Measurements from ENCODE around the gene RSPH6A. TPM values are rescaled to one million over a fixed set of nuclear protein-coding genes. Genes with fewer than 3 reads are reported as not detected.

RSPH6A gene
- total and polyA plus RNA-seq, 2 of the 13 experiments (the other 11 are each of a cell fraction or from before 2014, with no cell fraction given): 0.07 TPM; not detected in 1

DNA sequence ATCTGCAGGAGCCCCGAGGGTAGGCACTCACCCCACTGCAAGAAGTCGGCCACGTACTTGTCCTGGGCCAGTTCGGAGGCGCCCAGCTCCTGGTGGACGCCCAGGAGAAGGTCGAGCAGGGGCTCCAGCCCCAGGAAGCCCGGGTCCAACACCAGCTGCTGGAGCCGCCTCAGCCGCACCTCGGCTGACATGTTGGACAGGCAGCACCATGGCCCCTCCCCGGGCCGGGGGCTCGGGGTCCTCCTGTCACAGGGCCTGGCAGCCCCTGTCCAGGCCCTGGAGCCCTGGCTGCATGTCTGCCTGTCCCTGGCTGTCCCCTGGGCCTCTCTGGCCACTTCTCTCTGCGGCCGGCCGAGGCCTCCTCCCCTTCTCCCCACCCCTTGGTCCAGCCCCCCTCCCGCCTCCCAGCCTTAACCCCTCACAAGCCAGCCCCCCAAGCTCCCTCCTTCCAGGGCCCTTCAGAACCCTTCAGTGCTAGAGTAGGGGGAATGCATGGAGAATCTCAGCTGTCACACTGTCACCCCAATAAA is 32.9 kb downstream of the RSPH6A start, which contains the start of gene DMPK (continued):
- TF ChIP-seq, protein P1, sequence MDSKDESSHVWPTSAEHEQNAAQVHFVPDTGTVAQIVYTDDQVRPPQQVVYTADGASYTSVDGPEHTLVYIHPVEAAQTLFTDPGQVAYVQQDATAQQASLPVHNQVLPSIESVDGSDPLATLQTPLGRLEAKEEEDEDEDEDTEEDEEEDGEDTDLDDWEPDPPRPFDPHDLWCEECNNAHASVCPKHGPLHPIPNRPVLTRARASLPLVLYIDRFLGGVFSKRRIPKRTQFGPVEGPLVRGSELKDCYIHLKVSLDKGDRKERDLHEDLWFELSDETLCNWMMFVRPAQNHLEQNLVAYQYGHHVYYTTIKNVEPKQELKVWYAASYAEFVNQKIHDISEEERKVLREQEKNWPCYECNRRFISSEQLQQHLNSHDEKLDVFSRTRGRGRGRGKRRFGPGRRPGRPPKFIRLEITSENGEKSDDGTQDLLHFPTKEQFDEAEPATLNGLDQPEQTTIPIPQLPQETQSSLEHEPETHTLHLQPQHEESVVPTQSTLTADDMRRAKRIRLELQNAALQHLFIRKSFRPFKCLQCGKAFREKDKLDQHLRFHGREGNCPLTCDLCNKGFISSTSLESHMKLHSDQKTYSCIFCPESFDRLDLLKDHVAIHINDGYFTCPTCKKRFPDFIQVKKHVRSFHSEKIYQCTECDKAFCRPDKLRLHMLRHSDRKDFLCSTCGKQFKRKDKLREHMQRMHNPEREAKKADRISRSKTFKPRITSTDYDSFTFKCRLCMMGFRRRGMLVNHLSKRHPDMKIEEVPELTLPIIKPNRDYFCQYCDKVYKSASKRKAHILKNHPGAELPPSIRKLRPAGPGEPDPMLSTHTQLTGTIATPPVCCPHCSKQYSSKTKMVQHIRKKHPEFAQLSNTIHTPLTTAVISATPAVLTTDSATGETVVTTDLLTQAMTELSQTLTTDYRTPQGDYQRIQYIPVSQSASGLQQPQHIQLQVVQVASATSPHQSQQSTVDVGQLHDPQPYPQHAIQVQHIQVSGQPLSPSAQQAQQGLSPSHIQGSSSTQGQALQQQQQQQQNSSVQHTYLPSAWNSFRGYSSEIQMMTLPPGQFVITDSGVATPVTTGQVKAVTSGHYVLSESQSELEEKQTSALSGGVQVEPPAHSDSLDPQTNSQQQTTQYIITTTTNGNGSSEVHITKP (CRISPR knock-in tag; IDR thresholded peaks at IDR 0.05; ENCODE audit: low read depth): no peak
- TF ChIP-seq TEF (CRISPR knock-in tag; IDR thresholded peaks at IDR 0.05) (no peak), ZNF260 (CRISPR knock-in tag; IDR thresholded peaks at IDR 0.05; ENCODE audit: borderline replicate concordance, low read depth) (no peak), SNRNP70 (IDR thresholded peaks at IDR 0.05; ENCODE audit: low read depth, low read length) (no peak), JUND (CRISPR knock-in tag; IDR thresholded peaks at IDR 0.05) (no peak), ZFX (CRISPR knock-in tag; IDR thresholded peaks at IDR 0.05; ENCODE audit: low read depth) (peak; percentile 13; the same call in 1 of the 2 replicates), ZNF180 (CRISPR knock-in tag; IDR thresholded peaks at IDR 0.05; ENCODE audit: borderline replicate concordance, low read depth) (no peak), NR2C2 (CRISPR knock-in tag; IDR thresholded peaks at IDR 0.05; ENCODE audit: borderline replicate concordance) (no peak), NR2F2 (IDR thresholded peaks at IDR 0.05; ENCODE audit: borderline replicate concordance, low read depth) (no peak), ZNF292 (CRISPR knock-in tag; IDR thresholded peaks at IDR 0.05; ENCODE audit: borderline replicate concordance, low read depth) (no peak), PHF20 (CRISPR knock-in tag; IDR thresholded peaks at IDR 0.05) (no peak), POLR2G (IDR thresholded peaks at IDR 0.05; ENCODE audit: low read depth, low read length) (peak; percentile 48; the same call in 1 of the 2 replicates)
- TF ChIP-seq, protein P2, sequence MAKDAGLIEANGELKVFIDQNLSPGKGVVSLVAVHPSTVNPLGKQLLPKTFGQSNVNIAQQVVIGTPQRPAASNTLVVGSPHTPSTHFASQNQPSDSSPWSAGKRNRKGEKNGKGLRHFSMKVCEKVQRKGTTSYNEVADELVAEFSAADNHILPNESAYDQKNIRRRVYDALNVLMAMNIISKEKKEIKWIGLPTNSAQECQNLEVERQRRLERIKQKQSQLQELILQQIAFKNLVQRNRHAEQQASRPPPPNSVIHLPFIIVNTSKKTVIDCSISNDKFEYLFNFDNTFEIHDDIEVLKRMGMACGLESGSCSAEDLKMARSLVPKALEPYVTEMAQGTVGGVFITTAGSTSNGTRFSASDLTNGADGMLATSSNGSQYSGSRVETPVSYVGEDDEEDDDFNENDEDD (CRISPR knock-in tag; IDR thresholded peaks at IDR 0.05; ENCODE audit: borderline replicate concordance): no peak
- TF ChIP-seq, protein P3, sequence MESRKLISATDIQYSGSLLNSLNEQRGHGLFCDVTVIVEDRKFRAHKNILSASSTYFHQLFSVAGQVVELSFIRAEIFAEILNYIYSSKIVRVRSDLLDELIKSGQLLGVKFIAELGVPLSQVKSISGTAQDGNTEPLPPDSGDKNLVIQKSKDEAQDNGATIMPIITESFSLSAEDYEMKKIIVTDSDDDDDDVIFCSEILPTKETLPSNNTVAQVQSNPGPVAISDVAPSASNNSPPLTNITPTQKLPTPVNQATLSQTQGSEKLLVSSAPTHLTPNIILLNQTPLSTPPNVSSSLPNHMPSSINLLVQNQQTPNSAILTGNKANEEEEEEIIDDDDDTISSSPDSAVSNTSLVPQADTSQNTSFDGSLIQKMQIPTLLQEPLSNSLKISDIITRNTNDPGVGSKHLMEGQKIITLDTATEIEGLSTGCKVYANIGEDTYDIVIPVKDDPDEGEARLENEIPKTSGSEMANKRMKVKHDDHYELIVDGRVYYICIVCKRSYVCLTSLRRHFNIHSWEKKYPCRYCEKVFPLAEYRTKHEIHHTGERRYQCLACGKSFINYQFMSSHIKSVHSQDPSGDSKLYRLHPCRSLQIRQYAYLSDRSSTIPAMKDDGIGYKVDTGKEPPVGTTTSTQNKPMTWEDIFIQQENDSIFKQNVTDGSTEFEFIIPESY (CRISPR knock-in tag; IDR thresholded peaks at IDR 0.05): no peak

Data from HepG2 (cell line).